Calu3 (cell line): ENCODE results near the gene NRG3. TPM values are rescaled to one million over a fixed set of nuclear protein-coding genes. Genes with fewer than 3 reads are reported as not detected.

Experiments
- BruUV-seq: library from RNA; stranded (reverse); fragments of 400-500 nt; replicated peaks from 2 replicates; lab custom pipeline; 2021; lab: Mats Ljungman, UMichigan
- CTCF ChIA-PET: fragments of 300-600 bp; sonication (Branson Sonifier 250); formaldehyde crosslinking; loops from one replicate; lab custom pipeline; 2022; ENCODE audit warnings: antibody characterized with exemption; lab: Charles Lee
- DNase-seq: peaks from one replicate; pipeline ENCODE4 v3.0.0; 2022
- H3K27ac Mint-ChIP-seq: one replicate; pipeline ENCODE4 v1.8.0; 2022; ENCODE audit warnings: mixed read lengths; ENCODE audit not compliant: unreplicated experiment
- H3K27me3 Mint-ChIP-seq: one replicate; pipeline ENCODE4 v1.8.0; 2022; ENCODE audit warnings: mixed read lengths; ENCODE audit not compliant: unreplicated experiment
- H3K36me3 Mint-ChIP-seq: one replicate; pipeline ENCODE4 v1.8.0; 2022; ENCODE audit warnings: mild to moderate bottlenecking, moderate library complexity, mixed read lengths; ENCODE audit not compliant: insufficient read depth, unreplicated experiment
- H3K4me1 Mint-ChIP-seq: one replicate; pipeline ENCODE4 v1.8.0; 2022; ENCODE audit warnings: mild to moderate bottlenecking, low read depth, mixed read lengths; ENCODE audit not compliant: unreplicated experiment
- H3K4me3 Mint-ChIP-seq: one replicate; pipeline ENCODE4 v1.8.0; 2022; ENCODE audit warnings: mild to moderate bottlenecking, low read depth, moderate library complexity, mixed read lengths; ENCODE audit not compliant: unreplicated experiment
- H3K9me3 Mint-ChIP-seq: one replicate; pipeline ENCODE4 v1.8.0; 2022; ENCODE audit warnings: low read depth, mixed read lengths; ENCODE audit not compliant: unreplicated experiment
- CTCF ChIP-seq: fragments of 200-600 bp; IDR thresholded peaks from one replicate; pipeline ENCODE4 v1.8.0; 2022; ENCODE audit warnings: antibody characterized with exemption; ENCODE audit not compliant: unreplicated experiment
- intact Hi-C: fragments of 100-400 bp; cut with micrococcal nuclease; formaldehyde crosslinking; loops from one replicate; pipeline ENCODE4 v1.10.0; 2022; ENCODE audit not compliant: unreplicated experiment
- total RNA-seq: library from RNA; stranded (reverse); gene quantifications from 2 replicates; pipeline ENCODE4 v1.2.3, GENCODE V29; 2022

NRG3 gene
- total RNA-seq, 1 experiment from 2014 or later: 46.3 TPM

- intact Hi-C loops: no loop called here
- DNase-seq: no peak
- H3K4me1 Mint-ChIP-seq: no peaks in the 10 kb centered on the region
- TF ChIP-seq CTCF: no peak
- no peak overlapping the region for H3K27ac Mint-ChIP-seq
- H3K9me3 Mint-ChIP-seq: peaks cover 4% of the 10 kb centered on the region
- CTCF ChIA-PET: no interaction called here
- H3K27me3 Mint-ChIP-seq: no peaks in the 10 kb centered on the region
- BruUV-seq: no TSS peak
- no peaks in the 10 kb centered on the region for H3K36me3 Mint-ChIP-seq
- H3K4me3 Mint-ChIP-seq: no peak overlapping the region
Observed at GRCh38 chr10:82492647-82493046, 617.7 kb downstream of the NRG3 start.

GRCh38 chr10:82496114-82496513 is 621.1 kb downstream of the NRG3 start:
- Mint-ChIP-seq H3K4me3 (no peak overlapping the region), H3K4me1 (no peaks in the 10 kb centered on the region), H3K27me3 (no peaks in the 10 kb centered on the region), H3K9me3 (no peaks in the 10 kb centered on the region), H3K27ac (no peak overlapping the region), H3K36me3 (no peaks in the 10 kb centered on the region)
- intact Hi-C loops: no loop called here
- DNase-seq: no peak
- no TSS peak for BruUV-seq
- no peak for TF ChIP-seq CTCF
- CTCF ChIA-PET: no interaction called here

GRCh38 chr10:82497439-82497838 is 622.4 kb downstream of the NRG3 start:
- H3K27me3 Mint-ChIP-seq: no peaks in the 10 kb centered on the region
- intact Hi-C loops: no loop called here
- H3K4me1 Mint-ChIP-seq: no peaks in the 10 kb centered on the region
- no TSS peak for BruUV-seq
- no peaks in the 10 kb centered on the region for H3K36me3 Mint-ChIP-seq
- CTCF ChIA-PET: no interaction called here
- H3K9me3 Mint-ChIP-seq: no peaks in the 10 kb centered on the region
- no peak for DNase-seq
- no peak overlapping the region for H3K4me3 Mint-ChIP-seq
- TF ChIP-seq CTCF: no peak
- peak overlapping the region; percentile 39 for H3K27ac Mint-ChIP-seq

GRCh38 chr10:82498976-82499375 is 624.0 kb downstream of the NRG3 start:
- intact Hi-C loops: no loop called here
- no peak for TF ChIP-seq CTCF
- DNase-seq: no peak
- no peak overlapping the region for H3K4me3 Mint-ChIP-seq
- no peaks in the 10 kb centered on the region for H3K4me1 Mint-ChIP-seq
- CTCF ChIA-PET: no interaction called here
- H3K36me3 Mint-ChIP-seq: no peaks in the 10 kb centered on the region
- BruUV-seq: no TSS peak
- H3K9me3 Mint-ChIP-seq: no peaks in the 10 kb centered on the region
- no peaks in the 10 kb centered on the region for H3K27me3 Mint-ChIP-seq
- H3K27ac Mint-ChIP-seq: no peak overlapping the region
